Measurements from ENCODE around the gene PKN1.

Gene PKN1

GRCh38 chr19:14406645-14407401 lies 26.3 kb upstream of the PKN1 start:
- no peaks in the 10 kb centered on the region for H3K9me3 ChIP-seq
- H3K4me1 ChIP-seq, result no peaks in the 10 kb centered on the region
- DNase-seq, result no peak
- TF ChIP-seq CTCF (IDR thresholded peaks at IDR 0.05; ENCODE audit: low read depth, low read length), result no peak
- H3K27me3 ChIP-seq, result no peaks in the 10 kb centered on the region
- peaks cover 52% of the 10 kb centered on the region for H3K36me3 ChIP-seq
- no peak overlapping the region for H3K4me3 ChIP-seq (ENCODE audit: low read depth, low read length)

- H3K4me1 ChIP-seq, result no peaks in the 10 kb centered on the region
- H3K4me3 ChIP-seq (ENCODE audit: low read depth, low read length), result no peak overlapping the region
- H3K36me3 ChIP-seq, result peaks cover 62% of the 10 kb centered on the region
- DNase-seq, result no peak
- H3K27me3 ChIP-seq, result no peaks in the 10 kb centered on the region
- no peak for TF ChIP-seq CTCF (IDR thresholded peaks at IDR 0.05; ENCODE audit: low read depth, low read length)
- no peaks in the 10 kb centered on the region for H3K9me3 ChIP-seq
Measured at GRCh38 chr19:14407605-14408484, 25.3 kb upstream of the PKN1 start.

- H3K27me3 ChIP-seq, result no peaks in the 10 kb centered on the region
- no peak for DNase-seq
- H3K4me1 ChIP-seq, result peaks cover 3% of the 10 kb centered on the region
- H3K36me3 ChIP-seq, result peaks cover 70% of the 10 kb centered on the region
- TF ChIP-seq CTCF (IDR thresholded peaks at IDR 0.05; ENCODE audit: low read depth, low read length), result no peak
- no peak overlapping the region for H3K4me3 ChIP-seq (ENCODE audit: low read depth, low read length)
- no peaks in the 10 kb centered on the region for H3K9me3 ChIP-seq
Measured at GRCh38 chr19:14408491-14409145, 24.5 kb upstream of the PKN1 start.

GRCh38 chr19:14409146-14410023 lies 23.7 kb upstream of the PKN1 start:
- H3K9me3 ChIP-seq, result no peaks in the 10 kb centered on the region
- H3K4me1 ChIP-seq, result peaks cover 8% of the 10 kb centered on the region
- H3K36me3 ChIP-seq, result peaks cover 71% of the 10 kb centered on the region
- no peak overlapping the region for H3K4me3 ChIP-seq (ENCODE audit: low read depth, low read length)
- no peaks in the 10 kb centered on the region for H3K27me3 ChIP-seq
- no peak for TF ChIP-seq CTCF (IDR thresholded peaks at IDR 0.05; ENCODE audit: low read depth, low read length)
- DNase-seq, result no peak

GRCh38 chr19:14410091-14411051 lies 22.7 kb upstream of the PKN1 start:
- Histone ChIP-seq H3K4me3 (ENCODE audit: low read depth, low read length) (no peak overlapping the region), H3K36me3 (peaks cover 71% of the 10 kb centered on the region), H3K9me3 (no peaks in the 10 kb centered on the region), H3K27me3 (no peaks in the 10 kb centered on the region), H3K4me1 (peaks cover 8% of the 10 kb centered on the region)
- no peak for DNase-seq
- TF ChIP-seq CTCF (IDR thresholded peaks at IDR 0.05; ENCODE audit: low read depth, low read length), result no peak
